Ovary (tissue), 9 donors: ENCODE measurements around the gene PYY. TPM values are rescaled to one million over a fixed set of nuclear protein-coding genes. Genes with fewer than 3 reads are reported as not detected.
"Not testable (repeated sequence)": the region's sequence is repeated elsewhere in the genome, so short reads cannot be mapped to it uniquely, and the experiment has no call there.

Source experiments
- DNase-seq, 5 donors: peaks; one replicate each; pipeline ENCODE4 v3.0.0-alpha.2; 2019 to 2020
- H3K27ac ChIP-seq, 2 donors: fragments of 200-600 bp; one replicate each; pipeline versions ENCODE4 v1.5.1 to v1.8.0; 2019 to 2022
- H3K27me3 ChIP-seq: fragments of 200-600 bp; one replicate; pipeline ENCODE4 v1.8.0; 2022
- H3K36me3 ChIP-seq: fragments of 200-600 bp; sonication (generic); one replicate; pipeline ENCODE4 v1.5.1; 2019
- H3K4me1 ChIP-seq: one replicate; pipeline ENCODE4 v1.8.1; 2013; ENCODE audit warnings: mild to moderate bottlenecking, moderate library complexity; ENCODE audit not compliant: insufficient read depth
- H3K4me3 ChIP-seq: fragments of 200-600 bp; sonication (generic); one replicate; pipeline ENCODE4 v1.5.1; 2017
- H3K9me3 ChIP-seq, 2 donors: fragments of 200-600 bp in 1 of 2; sonication (generic) in 1 of 2; one replicate each; pipeline versions ENCODE4 v1.5.1 to v1.8.1; 2013 to 2019; ENCODE audit warnings: mild to moderate bottlenecking in 1 of 2, moderate library complexity in 1 of 2
- CTCF ChIP-seq, 3 donors: fragments of 450-650 bp in 2 of 3; fragments of 200-600 bp in 1 of 3; IDR thresholded peaks; one replicate each; pipeline versions ENCODE4 v1.5.1 to v1.8.0; 2016 to 2022; ENCODE audit warnings: antibody characterized with exemption in 3 of 3, mild to moderate bottlenecking in 1 of 3
- EP300 ChIP-seq: sonication (generic); formaldehyde crosslinking; IDR thresholded peaks from one replicate; pipeline ENCODE4 v1.6.1; 2017; ENCODE audit warnings: antibody characterized with exemption
- POLR2A ChIP-seq: fragments of 450-650 bp; IDR thresholded peaks from one replicate; pipeline ENCODE4 v1.6.1; 2017; ENCODE audit warnings: antibody characterized with exemption, mild to moderate bottlenecking, moderate library complexity
- WGBS, 3 donors: extraction: QIAGEN DNeasy Blood & Tissue Kit in 1 of 3; methylation state at CpG; one replicate each; pipeline versions ENCODE4 v1.1.5 to v1.1.7; 2013 to 2017; 5-methylcytosine and 5-hydroxymethylcytosine counted together
- intact Hi-C, 4 donors: fragments of 100-400 bp; cut with DNase I; formaldehyde crosslinking; loops; one replicate each; pipeline versions ENCODE4 v1.11.0 to v1.15.1; 2022 to 2023
- polyA plus RNA-seq, 2 donors: library from polyadenylated mRNA; stranded (reverse); fragments of 200-250 nt in 1 of 2; fragments of 350-450 nt in 1 of 2; fragmentation: Illumina TruSeq in 1 of 2; extraction: RNeasy Lipid Tissue Mini Kit (QIAGEN cat#74804) in 1 of 2; gene quantifications; one replicate each; pipeline ENCODE4 v1.2.3, GENCODE V29; 2013 to 2014
- total RNA-seq, 7 donors: library from RNA; depleted of rRNA in 2 of 7; stranded (reverse); fragments of >200 nt in 2 of 7; fragmentation: NEBNext Ultra II Directional in 3 of 7; extraction: Animal tissue kit (Norgen Biotek cat#: 25700) in 3 of 7; gene quantifications; one replicate each; pipeline versions ENCODE4 v1.1.0 to v1.2.4, GENCODE V29; 2016 to 2023
- donor health status: DM: no; HTN: no; CAD: no; lungs with moderate emphysema.
- donor health status: DM: no; HTN: no; CAD: no.
- donor health status: Bipolar disorder and iron deficiency.
- donor health status: DM: yes; HTN: yes; CAD: no.
- donor health status: DM: no; HTN: no; CAD: no.
- donor health status: DM: yes; HTN: yes; CAD: no.

Gene PYY
- total and polyA plus RNA-seq, 9 donors, result 0.18 to 1.1 (median 0.69) TPM; not detected in 6

GRCh38 chr17:43976963-43977837 lies 23.5 kb upstream of the PYY start:
- Histone ChIP-seq H3K9me3 (no peaks in the 10 kb centered on the region), H3K36me3 (no peaks in the 10 kb centered on the region), H3K27ac (no peak overlapping the region), H3K27me3 (no peaks in the 10 kb centered on the region), H3K4me3 (no peak overlapping the region), H3K4me1 (no peaks in the 10 kb centered on the region)
- 62 to 67% (median 62%) methylated on average over 9 of the region's 9 CpGs for WGBS, 3 donors
- TF ChIP-seq EP300, result no peak
- TF ChIP-seq POLR2A, result no peak
- no peak for TF ChIP-seq CTCF (IDR thresholded peaks at IDR 0.05)
- DNase-seq, result no peak
- intact Hi-C loops, result no loop called here

- no peaks in the 10 kb centered on the region for H3K4me1 ChIP-seq
- H3K36me3 ChIP-seq, result no peaks in the 10 kb centered on the region
- H3K4me3 ChIP-seq, result no peak overlapping the region
- WGBS, 3 donors, result 58 to 84% (median 70%) methylated on average over 16 to 21 of the region's 27 CpGs
- TF ChIP-seq EP300 (no peak), CTCF (IDR thresholded peaks at IDR 0.05) (no peak), POLR2A (no peak)
- no peaks in the 10 kb centered on the region for H3K27me3 ChIP-seq
- H3K27ac ChIP-seq, result no peak overlapping the region
- no peaks in the 10 kb centered on the region for H3K9me3 ChIP-seq
- intact Hi-C loops, result no loop called here
- no peak for DNase-seq
Measured at GRCh38 chr17:43975898-43976297, 22.2 kb upstream of the PYY start.

GRCh38 chr17:43974382-43975266 lies 20.9 kb upstream of the PYY start:
- Histone ChIP-seq H3K27ac (no peak overlapping the region), H3K4me1 (no peaks in the 10 kb centered on the region), H3K9me3 (no peaks in the 10 kb centered on the region), H3K4me3 (no peak overlapping the region), H3K36me3 (no peaks in the 10 kb centered on the region), H3K27me3 (no peaks in the 10 kb centered on the region)
- intact Hi-C loops, result no loop called here
- TF ChIP-seq EP300, result no peak
- TF ChIP-seq POLR2A, result no peak
- no peak for TF ChIP-seq CTCF (IDR thresholded peaks at IDR 0.05)
- no peak for DNase-seq
- 33 to 45% (median 35%) methylated on average over 14 of the region's 14 CpGs for WGBS, 3 donors

- H3K27ac ChIP-seq, H3K9me3 ChIP-seq, H3K36me3 ChIP-seq, intact Hi-C loops, H3K27me3 ChIP-seq, DNase-seq, H3K4me3 ChIP-seq, H3K4me1 ChIP-seq: not testable (repeated sequence)
- WGBS, 3 donors, result 77 to 84% (median 81%) methylated on average over 22 of the region's 22 CpGs
Measured at GRCh38 chr17:43972444-43973212, 18.9 kb upstream of the PYY start.

- H3K36me3 ChIP-seq, DNase-seq, H3K9me3 ChIP-seq, H3K27ac ChIP-seq, H3K4me3 ChIP-seq, H3K4me1 ChIP-seq, H3K27me3 ChIP-seq, intact Hi-C loops: not testable (repeated sequence)
- 34 to 52% (median 42%) methylated on average over 2 of the region's 2 CpGs for WGBS, 3 donors
Measured at GRCh38 chr17:43971436-43971835, 17.7 kb upstream of the PYY start.
